ENCODE measurements around the gene NF1.

Gene NF1

DNA sequence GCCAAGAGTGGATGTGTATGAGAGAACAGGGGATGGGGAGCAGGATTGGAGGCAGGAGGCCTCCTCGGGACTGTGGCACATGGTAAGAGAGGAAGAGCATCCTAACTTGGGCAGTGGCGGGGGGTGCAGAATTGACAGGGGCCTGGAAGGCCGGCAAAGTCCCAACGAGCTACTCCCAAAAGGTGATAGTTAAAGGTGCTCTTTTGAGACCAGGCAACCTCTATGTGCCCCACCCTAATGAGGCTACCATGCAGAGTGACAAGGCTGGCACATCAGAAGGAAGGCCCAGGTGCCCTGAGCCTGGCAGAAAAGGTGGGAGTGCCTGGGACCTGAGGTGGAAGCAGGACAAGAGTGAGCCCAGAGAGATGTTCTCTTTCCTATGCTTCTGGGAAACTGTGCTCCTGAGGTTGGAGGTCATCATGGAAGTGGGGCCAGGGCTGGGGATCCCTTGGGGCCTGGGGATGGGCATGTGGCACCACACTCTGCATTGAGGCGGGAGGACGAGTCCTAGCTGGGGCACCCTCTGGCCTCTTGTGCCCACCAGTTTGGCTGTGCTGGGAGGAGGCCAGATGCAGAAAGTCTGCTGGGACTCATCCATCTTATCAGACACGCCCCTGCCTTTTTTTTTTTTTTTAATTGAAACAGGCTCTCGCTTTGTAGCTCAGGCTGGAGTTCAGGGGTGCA is 302.6 kb downstream of the NF1 start:
- DNase-seq (ENCODE audit: low read depth in 2 of 2, low spot score in 1 of 2), result no peak

DNA sequence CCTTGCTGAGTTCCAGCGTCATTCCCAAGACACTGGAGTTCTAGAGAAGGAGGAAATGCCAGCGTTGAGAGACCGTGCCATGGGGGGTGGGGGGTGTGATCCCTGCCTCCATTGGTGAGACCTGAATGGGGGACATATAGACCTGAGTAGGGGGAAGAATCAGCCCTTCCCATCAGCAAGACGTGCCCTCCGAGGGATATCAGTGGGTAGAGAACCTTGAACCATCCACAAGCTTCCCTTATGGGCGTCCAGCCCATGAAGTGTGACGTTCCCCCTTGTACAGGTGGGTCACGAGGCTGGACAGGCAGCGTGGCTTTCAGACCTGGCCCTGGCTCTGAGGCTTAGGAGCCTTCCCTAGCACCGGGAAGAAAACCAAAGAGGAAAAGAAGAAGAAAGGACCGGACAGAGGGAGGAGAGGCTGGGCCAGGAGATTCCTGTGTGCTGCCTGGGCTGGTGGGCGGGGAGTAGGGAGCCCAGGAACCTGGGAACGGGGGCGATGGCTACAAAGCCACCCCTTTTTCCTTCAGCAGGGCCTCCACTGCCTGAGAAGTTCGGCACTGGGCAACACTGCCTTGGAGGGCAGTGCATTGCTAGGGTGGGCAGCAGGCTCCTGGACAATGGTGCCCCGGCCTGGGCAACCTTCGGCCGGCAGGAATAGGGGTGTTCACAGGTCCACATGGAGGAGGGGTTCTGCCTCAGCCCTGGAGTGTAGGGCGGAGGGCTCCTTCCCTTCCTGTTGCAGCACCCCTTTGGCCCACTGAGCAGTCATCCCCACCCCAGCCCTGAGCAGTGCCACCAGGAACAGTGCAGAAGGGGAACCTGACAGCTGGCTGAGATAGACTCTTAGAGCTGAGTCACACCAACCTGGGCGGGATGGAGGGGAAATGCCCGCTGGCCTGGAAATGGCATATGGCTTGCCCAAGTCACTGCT is 303.9 kb downstream of the NF1 start:
- DNase-seq (ENCODE audit: low read depth in 2 of 2, low spot score in 1 of 2), result no peak

DNA sequence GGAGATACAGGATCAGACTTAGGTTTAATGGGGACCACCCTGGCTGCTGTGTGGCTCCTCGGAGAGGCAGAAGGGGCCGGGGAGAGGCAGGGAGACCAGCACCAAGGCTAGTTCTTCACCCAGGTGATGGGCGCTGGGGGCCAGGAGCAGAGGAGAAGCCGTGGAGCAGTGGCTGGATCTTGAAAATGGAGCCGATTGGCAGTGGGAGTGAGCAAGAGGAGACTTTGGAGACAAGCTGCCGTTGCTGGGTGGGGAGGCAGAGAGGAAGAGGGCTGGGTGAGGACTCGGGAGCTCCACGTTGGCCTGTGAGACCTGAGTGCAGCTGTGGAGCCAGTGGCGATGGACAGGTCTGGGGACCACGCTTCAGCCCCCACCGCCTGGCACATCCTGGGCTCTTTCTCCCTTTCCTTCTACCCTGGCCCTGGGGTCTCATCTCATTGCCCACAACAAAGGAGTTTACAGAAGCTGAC is 305.7 kb downstream of the NF1 start:
- DNase-seq (ENCODE audit: low read depth in 2 of 2, low spot score in 1 of 2), result no peak

DNA sequence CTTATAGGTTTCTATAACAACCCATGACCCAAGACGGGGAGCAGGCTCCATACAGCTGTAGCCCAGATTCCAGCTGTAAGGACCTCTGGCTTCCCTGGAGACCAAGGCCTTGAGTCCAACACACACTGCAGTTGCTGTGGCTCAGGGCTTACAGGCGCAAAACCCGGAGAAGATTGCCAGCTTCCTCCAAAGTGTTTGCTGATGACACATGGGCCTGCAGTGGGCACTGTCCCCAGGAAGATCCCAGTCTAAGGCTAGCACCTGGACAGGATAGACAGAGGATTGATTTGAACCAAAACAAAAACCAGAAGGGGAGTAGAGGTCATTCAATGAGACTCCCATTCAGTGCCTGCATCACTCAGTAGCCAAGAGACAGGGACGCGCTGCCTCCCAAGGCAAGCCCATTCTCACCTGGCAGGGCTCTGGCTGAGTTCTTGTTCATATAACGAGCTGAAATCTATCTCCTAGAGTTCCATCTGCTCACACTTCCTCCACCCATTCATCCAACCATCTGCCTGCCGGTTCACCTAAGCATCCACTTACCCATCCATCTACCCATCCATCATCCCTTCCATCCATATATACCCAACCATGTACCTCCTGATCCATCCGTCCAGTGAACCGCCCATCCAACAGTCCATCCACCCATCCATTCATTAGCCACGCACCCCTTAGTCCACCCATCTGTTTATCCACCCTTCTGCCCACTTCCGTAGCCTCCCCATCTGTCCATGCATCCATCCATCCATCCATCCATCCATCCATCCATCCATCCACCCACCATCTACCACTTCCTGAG is 306.9 kb downstream of the NF1 start:
- DNase-seq (ENCODE audit: low read depth in 2 of 2, low spot score in 1 of 2), result no peak

DNA sequence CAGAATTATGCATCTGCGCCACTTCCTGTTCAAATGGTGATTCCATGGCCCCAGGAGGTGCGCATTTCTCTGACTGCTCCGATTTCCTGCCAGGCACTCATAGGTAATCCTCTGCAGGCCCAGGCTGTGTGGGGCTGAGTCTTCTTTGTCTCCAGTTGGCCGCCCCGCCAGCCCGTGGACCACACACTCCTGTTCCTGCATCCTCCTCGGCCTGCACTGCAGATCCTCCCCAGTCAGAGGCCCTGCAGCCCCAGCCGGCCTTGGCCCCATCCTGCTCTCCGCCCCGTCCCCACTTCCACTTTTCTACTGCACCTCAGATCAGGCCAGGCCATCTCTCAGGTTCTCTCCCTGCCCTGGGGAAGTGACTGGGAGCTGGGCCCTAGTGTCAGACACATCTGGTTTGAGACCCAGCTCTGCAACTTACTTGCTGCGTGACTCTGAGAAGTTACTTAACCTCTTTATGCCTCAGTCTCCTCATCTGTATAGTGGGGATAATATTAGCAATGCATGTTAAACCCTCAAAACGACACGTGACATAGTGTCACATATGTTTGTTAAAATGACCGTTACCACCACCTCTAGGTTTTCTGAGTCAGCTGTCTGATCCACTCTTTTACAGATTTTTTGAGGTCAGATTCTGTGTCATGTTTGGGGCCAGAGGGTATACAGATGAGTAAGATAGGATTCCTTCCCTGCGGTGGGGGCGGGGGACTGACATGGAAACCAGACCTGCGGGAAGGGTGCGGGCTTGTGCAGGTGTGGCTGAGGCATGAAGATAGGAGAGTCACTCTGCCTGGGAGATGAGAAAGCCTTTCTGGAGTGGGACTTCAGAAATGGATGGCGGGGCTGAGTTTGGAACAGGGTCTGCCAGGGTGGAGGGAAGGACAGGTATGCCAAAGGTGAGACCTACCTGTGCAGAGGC is 309.5 kb downstream of the NF1 start:
- DNase-seq (ENCODE audit: low read depth in 2 of 2, low spot score in 1 of 2), result no peak

DNA sequence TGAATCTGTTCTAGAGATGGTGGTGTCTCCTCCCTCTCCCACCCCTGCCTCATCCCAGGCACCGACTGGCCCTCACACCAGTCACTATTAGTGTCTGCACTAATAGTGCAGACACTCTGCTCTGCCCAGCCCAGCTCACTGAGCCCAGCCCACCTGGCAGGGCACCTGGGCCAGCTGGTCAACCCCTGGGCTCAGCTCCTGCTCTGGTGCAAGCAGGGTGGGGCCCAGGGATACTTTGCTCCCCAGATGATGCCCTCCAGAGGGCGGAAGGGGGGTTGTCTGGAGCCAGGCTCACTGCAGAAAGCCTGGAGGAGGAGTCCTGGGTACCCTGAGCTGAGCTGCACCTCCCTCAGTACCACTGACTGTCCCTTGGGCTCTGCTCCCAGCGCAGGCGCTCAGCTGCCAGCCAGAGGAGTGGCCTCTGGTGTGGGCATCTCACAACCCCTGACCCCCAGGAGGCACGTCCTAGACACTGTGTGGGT is 311.2 kb downstream of the NF1 start:
- no peak for DNase-seq (ENCODE audit: low read depth in 2 of 2, low spot score in 1 of 2)

DNA sequence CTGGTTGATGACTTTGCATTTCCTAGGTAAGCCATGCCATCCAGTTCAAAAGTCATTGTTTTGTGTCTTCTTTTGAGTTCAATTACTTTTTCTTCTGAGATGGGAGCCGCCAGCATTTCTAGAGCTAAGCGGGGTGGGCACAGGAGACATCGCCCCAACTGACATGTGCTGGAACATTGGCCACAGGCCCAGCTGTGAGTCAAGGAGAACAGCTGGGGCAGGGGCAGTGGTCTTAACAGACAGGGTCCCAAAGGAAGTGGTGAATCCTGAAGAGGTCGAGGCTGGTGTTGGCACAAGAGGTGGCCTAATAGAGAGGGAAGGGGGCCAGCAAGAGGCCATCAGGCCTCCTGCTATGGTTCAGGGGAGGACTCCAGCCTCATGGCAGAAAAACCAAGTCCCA is 313.8 kb downstream of the NF1 start:
- no peak for DNase-seq (ENCODE audit: low read depth in 2 of 2, low spot score in 1 of 2)

DNA sequence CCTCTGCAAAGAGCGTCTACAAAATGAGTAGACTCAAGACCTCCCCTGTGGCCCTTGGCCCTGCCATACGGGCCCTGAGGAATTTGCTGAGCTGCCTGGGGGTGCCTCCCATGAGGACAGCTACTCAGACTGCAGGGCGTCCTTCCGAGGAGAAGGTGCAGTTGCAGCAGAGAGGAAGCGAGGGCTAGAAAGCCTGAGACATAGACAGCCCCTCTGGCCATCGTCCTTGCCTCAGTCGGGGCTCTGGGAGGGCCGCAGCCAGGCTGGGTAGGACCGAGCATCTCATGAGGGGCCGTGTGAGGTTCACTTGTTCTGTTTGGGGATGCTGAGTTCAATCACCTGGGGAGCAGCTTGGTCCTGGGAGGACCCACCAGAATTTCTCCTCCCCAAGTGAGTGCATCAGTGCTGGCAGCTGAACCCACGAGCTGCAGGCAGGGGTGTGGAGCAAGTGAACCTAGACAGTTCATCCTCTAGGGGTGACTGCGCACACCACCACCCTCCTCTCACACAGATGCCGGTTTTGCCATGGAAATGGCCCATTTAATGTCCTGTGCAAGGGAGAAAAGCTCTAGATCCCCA is 317.0 kb downstream of the NF1 start:
- no peak for DNase-seq (ENCODE audit: low read depth in 2 of 2, low spot score in 1 of 2)

DNA sequence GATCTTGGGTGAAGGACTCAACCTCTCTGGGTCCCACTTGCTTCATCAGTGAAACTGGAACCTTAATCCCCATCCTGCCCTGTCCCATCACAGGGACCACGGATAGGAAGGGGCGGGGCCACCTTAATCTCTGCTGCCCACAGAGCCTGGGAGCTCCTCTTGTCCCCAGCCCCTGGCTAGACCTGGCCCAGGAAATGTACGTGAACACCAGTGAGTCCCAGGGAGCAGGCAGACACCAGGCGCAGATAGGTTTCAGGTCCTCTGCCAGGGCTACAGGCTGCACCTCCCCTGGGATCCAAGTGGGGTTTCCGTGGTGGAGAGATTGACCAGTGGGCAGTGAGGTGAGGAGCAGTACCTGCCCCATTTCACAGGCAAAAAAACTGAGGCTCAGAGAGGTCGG is 317.7 kb downstream of the NF1 start:
- no peak for DNase-seq (ENCODE audit: low read depth in 2 of 2, low spot score in 1 of 2)

DNA sequence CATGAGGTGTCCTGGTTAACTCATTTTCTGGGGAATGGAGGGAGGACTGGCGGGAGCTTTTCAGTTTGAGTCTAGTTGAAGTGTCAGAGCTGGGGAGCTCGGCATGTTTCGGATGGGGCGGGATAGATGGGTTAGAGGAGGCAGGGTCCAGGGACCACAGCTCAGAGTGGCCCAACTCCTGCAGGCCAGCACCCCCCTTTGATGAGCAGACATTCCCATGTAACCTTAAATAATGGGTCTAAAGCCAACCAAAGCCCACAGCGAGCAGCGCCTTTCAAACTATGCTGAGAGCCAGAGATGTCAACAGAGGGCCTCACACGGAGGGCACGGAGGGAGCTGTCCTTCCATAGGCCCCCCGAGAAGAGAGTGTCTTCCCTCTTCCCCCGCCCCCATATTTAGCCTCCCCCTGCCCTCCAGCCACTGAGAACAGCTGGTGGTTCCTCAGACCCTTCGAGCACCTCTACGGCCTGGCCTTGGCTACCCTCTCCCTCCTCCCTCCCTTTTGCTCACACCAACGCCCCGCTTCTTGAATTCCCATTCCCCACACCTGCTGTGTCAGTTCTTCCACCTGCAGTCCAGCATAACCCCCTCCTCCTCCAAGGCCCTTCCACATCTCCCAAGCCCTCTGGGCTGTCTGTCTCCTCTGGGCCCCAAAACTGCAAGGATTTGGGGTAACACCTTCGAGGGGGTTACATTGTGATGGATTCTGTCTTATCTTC is 318.5 kb downstream of the NF1 start:
- no peak for DNase-seq (ENCODE audit: low read depth in 2 of 2, low spot score in 1 of 2)

DNA sequence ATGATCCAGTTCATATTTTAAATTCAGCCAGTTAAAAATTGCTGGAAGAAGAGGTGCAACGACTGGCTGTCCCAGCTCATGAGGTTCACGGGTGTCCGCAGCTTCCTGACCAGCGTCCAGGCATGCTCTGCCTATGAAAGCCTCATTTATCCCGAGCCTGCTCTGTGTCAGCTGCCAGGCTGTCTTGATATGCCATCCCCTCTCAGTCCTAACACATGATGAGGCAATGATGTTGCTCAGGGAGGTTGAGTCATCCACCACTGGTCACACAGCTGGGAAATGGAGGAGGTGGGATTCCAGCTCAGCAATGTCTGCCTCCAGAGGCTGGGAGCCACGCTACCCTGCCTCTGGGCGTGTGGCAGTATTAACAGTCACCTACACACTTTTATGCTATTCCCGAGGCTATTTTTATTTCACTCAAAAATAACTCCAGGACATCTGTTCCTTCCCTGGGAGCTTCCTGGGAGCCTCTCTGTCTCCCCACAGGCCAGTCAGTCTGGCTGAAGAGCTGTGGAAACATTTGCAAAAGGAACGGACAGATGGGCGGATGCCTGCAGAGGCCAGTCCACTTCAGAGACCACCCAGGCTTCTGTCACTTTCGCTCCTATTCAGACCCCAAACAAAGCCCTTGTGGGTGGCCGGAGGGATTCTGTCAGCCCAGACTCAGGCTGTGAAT is 319.2 kb downstream of the NF1 start:
- DNase-seq (ENCODE audit: low read depth in 2 of 2, low spot score in 1 of 2), result no peak

DNA sequence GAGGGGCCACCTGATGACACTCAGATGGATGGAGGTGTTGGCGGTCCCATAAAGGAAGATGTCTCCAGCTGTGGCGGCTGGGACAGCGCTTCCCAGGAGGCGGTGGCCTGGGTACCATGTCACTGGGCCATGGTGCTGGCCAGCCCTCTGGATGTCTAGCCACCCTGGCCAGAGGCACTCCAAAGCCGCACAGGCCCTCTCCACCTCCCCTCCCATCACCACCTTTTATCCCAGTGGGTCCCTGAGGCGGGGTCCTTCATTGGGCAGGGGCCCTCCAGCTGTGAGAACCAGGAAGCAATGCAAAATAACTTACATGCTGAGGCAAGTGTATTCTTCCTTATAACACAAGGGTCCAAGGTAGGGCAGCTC is 319.8 kb downstream of the NF1 start:
- DNase-seq (ENCODE audit: low read depth in 2 of 2, low spot score in 1 of 2), result no peak

DNA sequence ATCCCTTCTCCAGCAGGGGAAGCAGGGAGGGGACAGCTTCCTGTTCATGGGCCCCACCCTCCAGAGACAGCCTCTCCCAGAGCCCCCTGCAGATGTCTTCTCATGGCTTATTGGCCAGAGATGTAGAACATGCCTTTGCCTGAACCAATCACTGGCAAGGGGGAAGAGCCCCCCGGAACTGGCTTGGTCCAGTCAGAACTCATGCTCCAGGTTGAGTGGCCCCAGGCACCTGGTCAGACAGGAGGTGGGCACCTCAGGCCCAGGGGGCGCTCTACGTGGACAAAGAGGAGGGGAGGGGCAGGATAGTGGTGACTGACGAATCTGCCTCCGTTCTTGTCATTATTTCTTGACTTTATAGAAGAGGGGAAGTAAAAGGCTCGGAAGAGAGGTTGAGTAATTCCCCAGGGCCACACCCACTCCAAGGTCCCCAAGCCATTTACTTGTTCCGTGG is 320.3 kb downstream of the NF1 start:
- no peak for DNase-seq (ENCODE audit: low read depth in 2 of 2, low spot score in 1 of 2)

DNA sequence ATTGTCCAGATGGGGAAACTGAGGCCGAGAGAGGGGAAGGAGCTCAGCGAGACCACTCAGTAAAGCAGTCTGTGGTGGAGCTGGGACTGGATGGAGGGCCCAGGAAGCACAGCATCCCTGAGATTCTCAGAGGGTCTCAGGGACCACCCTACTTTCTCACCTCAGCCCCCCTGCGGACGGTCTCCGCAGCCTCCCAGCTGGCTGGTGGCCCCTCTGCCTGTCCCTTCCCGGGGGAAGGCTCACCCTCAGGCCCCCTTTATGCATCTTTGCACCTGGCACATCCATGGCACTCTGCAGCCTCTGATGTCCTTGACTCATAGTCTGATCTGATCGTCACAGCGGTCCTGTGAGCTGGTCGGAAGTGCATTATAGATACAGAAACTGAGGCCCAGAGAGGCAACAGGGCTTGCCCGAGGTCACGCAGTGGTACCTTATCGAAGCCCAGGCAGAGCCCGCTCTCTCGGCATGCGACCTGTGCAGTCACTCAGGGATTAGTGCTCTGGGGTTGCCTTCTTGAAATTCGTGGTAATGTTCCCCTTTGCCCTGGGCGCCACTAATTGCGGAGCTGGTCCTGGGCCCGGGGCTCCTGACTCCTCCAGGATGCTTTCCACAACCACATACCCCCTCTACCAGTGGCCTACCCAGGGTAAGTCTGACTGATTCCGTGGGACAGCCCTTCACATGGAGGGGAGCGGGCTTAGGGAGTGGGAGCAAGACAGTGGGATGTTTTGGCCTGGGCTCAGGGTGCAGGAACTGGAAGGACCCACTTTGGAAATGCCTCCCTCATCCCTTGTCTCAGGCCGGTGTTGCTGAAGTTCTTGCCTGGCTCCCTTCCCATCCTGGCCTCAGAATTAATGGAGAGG is 321.1 kb downstream of the NF1 start:
- DNase-seq (ENCODE audit: low read depth in 2 of 2, low spot score in 1 of 2), result no peak

DNA sequence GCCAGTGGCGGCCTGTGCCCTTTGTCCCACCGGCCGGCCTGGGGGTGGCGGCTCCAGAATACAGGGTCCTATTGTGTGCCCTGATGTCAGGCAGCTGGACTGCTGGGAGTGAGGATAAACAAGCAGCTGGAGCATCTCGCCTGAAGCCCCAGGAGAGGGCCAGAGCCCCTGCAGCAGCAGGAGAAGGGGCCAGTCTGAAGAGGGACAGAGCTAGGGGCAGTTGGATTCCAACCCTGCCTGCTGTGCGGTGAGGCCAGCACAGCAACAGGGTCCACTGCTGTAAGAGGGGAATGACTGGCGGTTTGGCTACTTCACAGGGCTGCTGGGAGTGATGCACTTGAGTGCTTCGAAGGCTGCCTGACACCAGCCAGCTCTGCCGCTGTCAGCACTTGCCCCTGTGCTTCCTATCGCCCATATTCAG is 321.7 kb downstream of the NF1 start:
- DNase-seq (ENCODE audit: low read depth in 2 of 2, low spot score in 1 of 2), result no peak

DNA sequence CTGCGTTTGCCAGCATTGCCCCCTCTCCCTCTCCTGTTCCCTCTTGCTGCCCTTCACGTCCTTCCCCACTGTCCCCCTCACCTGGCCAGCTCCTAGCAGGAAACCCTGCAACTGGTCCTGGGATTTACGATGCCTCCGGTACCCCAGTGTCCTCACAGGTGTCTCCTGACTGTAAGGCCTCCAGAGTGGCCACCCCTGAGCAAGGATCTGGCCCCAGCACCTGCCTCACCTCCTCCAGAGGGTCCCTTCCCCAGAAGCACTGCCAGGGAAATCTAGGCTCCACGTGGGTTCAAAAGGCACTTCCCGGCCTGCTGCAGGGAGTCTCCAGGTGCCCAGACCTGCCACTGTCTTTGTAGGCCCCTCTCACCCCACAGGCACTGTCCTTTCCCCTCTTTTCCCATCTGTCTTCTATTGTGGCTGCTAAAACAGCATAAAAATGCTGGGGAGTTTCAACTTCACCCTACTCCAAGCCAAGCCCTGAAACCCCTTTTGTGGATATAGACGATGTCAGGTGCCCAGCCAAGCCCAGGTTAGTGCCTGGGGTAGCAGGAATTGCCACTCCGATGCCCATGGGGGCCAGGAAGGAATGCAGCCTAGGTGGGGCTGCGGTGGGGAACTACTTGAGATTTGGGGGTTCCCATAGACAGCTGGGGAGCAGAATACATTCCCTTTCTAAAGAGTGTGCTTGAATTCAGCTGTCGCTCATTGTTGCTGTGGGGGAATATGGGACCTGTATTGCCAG is 322.4 kb downstream of the NF1 start:
- no peak for DNase-seq (ENCODE audit: low read depth in 2 of 2, low spot score in 1 of 2)

DNA sequence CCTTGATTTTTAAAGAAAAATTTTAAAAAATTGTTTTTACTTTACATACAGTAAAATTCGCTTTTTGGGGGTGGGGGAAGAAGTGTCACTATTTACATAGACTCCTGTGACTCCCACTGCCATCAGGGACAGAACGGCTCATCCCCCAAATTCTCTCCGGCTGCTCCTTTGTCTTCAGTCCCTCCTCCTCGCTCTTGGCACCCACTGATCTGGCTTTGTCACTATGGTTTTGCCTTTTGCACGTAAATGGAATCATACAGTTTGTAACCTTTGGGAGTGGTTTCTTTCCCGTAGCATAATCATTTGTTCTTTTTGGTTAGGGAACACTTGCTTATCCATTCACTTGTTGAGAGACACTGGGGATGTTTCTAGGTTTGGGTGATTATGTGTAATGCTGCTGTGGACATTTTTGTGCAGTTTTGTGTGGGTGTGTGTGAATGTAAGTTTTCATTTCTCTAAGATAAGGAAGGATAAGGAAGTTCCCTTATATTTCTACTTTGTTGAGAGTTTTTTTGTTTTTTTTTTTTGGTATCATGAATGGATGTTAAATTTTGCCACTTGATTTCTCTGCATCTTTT is 324.1 kb downstream of the NF1 start:
- no peak for DNase-seq (ENCODE audit: low read depth in 2 of 2, low spot score in 1 of 2)

All from stimulated activated CD8-positive, alpha-beta memory T cell treated with anti-CD3 and anti-CD28 coated beads, Interleukin-4, amount 100 ng/mL, for 1 hour (primary cell).